ENCODE data around the gene SLC9A9. TPM values are rescaled to one million over a fixed set of nuclear protein-coding genes. Genes with fewer than 3 reads are reported as not detected.

SLC9A9 gene
- total and polyA plus RNA-seq, 2 of the 8 experiments (the other 6 are each of a cell fraction or from before 2014, with no cell fraction given), result 0.48 to 1.1 TPM

GRCh38 chr3:143464850-143465249, 383.4 kb downstream of the SLC9A9 start (continued):
- no peak for TF ChIP-seq EP300 (IDR thresholded peaks at IDR 0.05; ENCODE audit: borderline replicate concordance in 1 of 2, low read depth in 2 of 2, low read length in 2 of 2)
- TF ChIP-seq ZNF274 (IDR thresholded peaks at IDR 0.05; ENCODE audit: borderline replicate concordance, extremely low read depth, low read length), result no peak
- TF ChIP-seq YY1 (IDR thresholded peaks at IDR 0.05; ENCODE audit: low read depth, low read length), result no peak
- TF ChIP-seq EZH2 (IDR thresholded peaks at IDR 0.05; ENCODE audit: low read depth, low read length, severe bottlenecking), result no peak
- TF ChIP-seq GTF2F1 (IDR thresholded peaks at IDR 0.05; ENCODE audit: borderline replicate concordance, low read depth, low read length), result no peak
- TF ChIP-seq SUZ12 (IDR thresholded peaks at IDR 0.05; ENCODE audit: low read length), result no peak
- TF ChIP-seq TEAD4 (IDR thresholded peaks at IDR 0.05; ENCODE audit: low read depth, low read length), result no peak
